Smooth muscle cell (in vitro differentiated cells): ENCODE measurements around the gene ANXA2. TPM values are rescaled to one million over a fixed set of nuclear protein-coding genes. Genes with fewer than 3 reads are reported as not detected.

ENCODE experiments used
- DNase-seq: peaks from one replicate; lab custom pipeline; 2025; ENCODE audit not compliant: unreplicated experiment; lab: John Stamatoyannopoulos, UW
- H2AFZ ChIP-seq: fragments of 200-600 bp; sonication (generic); 2 replicates; pipeline ENCODE4 v1.6.0; 2016; ENCODE audit warnings: antibody characterized with exemption, low read depth, mild to moderate bottlenecking
- H3F3A ChIP-seq: fragments of 200-600 bp; sonication (generic); 2 replicates; pipeline ENCODE4 v1.6.0; 2017; ENCODE audit warnings: antibody characterized with exemption, low read depth
- H3K27ac ChIP-seq: fragments of 200-600 bp; sonication (generic); 2 replicates; pipeline ENCODE4 v1.5.1; 2016; ENCODE audit warnings: low read depth, mild to moderate bottlenecking
- H3K27me3 ChIP-seq: fragments of 200-600 bp; sonication (generic); 2 replicates; pipeline ENCODE4 v1.6.1; 2016; ENCODE audit warnings: low read depth, mild to moderate bottlenecking
- H3K36me3 ChIP-seq: fragments of 200-600 bp; sonication (generic); 2 replicates; pipeline ENCODE4 v1.5.1; 2016; ENCODE audit warnings: low read depth
- H3K4me1 ChIP-seq: fragments of 200-600 bp; sonication (generic); 2 replicates; pipeline ENCODE4 v1.5.1; 2016; ENCODE audit warnings: low read depth
- H3K4me2 ChIP-seq: fragments of 200-600 bp; sonication (generic); 2 replicates; pipeline ENCODE4 v1.6.0; 2016; ENCODE audit warnings: mild to moderate bottlenecking
- H3K4me3 ChIP-seq: fragments of 200-600 bp; sonication (generic); 2 replicates; pipeline ENCODE4 v1.5.1; 2016; ENCODE audit warnings: mild to moderate bottlenecking
- H3K79me2 ChIP-seq: fragments of 200-600 bp; sonication (generic); 2 replicates; pipeline ENCODE4 v1.6.0; 2016; ENCODE audit warnings: low read depth, mild to moderate bottlenecking
- H3K9ac ChIP-seq: fragments of 200-600 bp; sonication (generic); 2 replicates; pipeline ENCODE4 v1.6.0; 2016; ENCODE audit warnings: low read depth
- H3K9me3 ChIP-seq: fragments of 200-600 bp; sonication (generic); replicated peaks from 2 replicates; pipeline ENCODE4 v1.5.1; 2016; ENCODE audit warnings: low read depth
- H4K20me1 ChIP-seq: fragments of 200-600 bp; sonication (generic); 2 replicates; pipeline ENCODE4 v1.6.0; 2016; ENCODE audit warnings: low read depth
- CTCF ChIP-seq: fragments of 200-600 bp; sonication (generic); IDR thresholded peaks from 2 replicates; pipeline ENCODE4 v1.5.1; 2017; ENCODE audit warnings: borderline replicate concordance, mild to moderate bottlenecking, antibody characterized with exemption; ENCODE audit not compliant: insufficient read depth, poor library complexity, severe bottlenecking
- WGBS: methylation state at CpG from one replicate; pipeline ENCODE4 v1.1.7; 2016; ENCODE audit warnings: low lambda C conversion rate; 5-methylcytosine and 5-hydroxymethylcytosine counted together
- polyA plus RNA-seq: library from polyadenylated mRNA; unstranded; fragments of >200 nt; fragmentation: Nextera tagmentation; extraction: Ambion mirVana; gene quantifications from 2 replicates; pipeline ENCODE4 v1.2.1, GENCODE V29; 2016
- small RNA-seq: library from RNA; depleted of rRNA; stranded (forward); fragments of <200 nt; gene quantifications from one replicate; pipeline ENCODE3, GENCODE V24; 2014
- total RNA-seq: library from RNA; depleted of rRNA; stranded (reverse); fragments of >200 nt; gene quantifications from 2 replicates; pipeline ENCODE4 v1.2.3, GENCODE V29; 2014

The ANXA2 gene
- total and polyA plus RNA-seq, 2 experiments from 2014 or later, result 2,477 to 2,665 TPM

- H3F3A ChIP-seq, result no peaks in the 10 kb centered on the region
- H3K4me2 ChIP-seq, result no peak overlapping the region
- no peak for TF ChIP-seq CTCF
- H3K9me3 ChIP-seq, result no peaks in the 10 kb centered on the region
- no peaks in the 10 kb centered on the region for H3K79me2 ChIP-seq
- no peak overlapping the region for H3K4me3 ChIP-seq
- WGBS, result 73% methylated on average over 3 of the region's 3 CpGs
- H3K27ac ChIP-seq, result no peak overlapping the region
- peaks cover 5% of the 10 kb centered on the region for H3K27me3 ChIP-seq
- H3K36me3 ChIP-seq, result no peaks in the 10 kb centered on the region
- no peaks in the 10 kb centered on the region for H4K20me1 ChIP-seq
- H3K4me1 ChIP-seq, result no peaks in the 10 kb centered on the region
- no peak overlapping the region for H2AFZ ChIP-seq
- H3K9ac ChIP-seq, result no peak overlapping the region
- no peak for DNase-seq
Observed at GRCh38 chr15:60307034-60307433, 90.8 kb downstream of the ANXA2 start.

GRCh38 chr15:60301024-60301423, 96.8 kb downstream of the ANXA2 start:
- 81% methylated on average over 1 of the region's 1 CpG for WGBS
- Histone ChIP-seq H3K27ac (no peak overlapping the region), H3K4me1 (peaks cover 4% of the 10 kb centered on the region), H3K79me2 (no peaks in the 10 kb centered on the region), H4K20me1 (no peaks in the 10 kb centered on the region), H3F3A (no peaks in the 10 kb centered on the region), H3K4me3 (no peak overlapping the region), H3K4me2 (no peak overlapping the region), H3K27me3 (no peaks in the 10 kb centered on the region), H3K9me3 (no peaks in the 10 kb centered on the region), H2AFZ (no peak overlapping the region), H3K36me3 (no peaks in the 10 kb centered on the region), H3K9ac (no peak overlapping the region)
- no peak for TF ChIP-seq CTCF
- no peak for DNase-seq

GRCh38 chr15:60299452-60300047, 98.2 kb downstream of the ANXA2 start:
- H3K36me3 ChIP-seq, result no peaks in the 10 kb centered on the region
- no peaks in the 10 kb centered on the region for H3F3A ChIP-seq
- no peak for DNase-seq
- no peaks in the 10 kb centered on the region for H4K20me1 ChIP-seq
- H3K4me2 ChIP-seq, result no peak overlapping the region
- no peaks in the 10 kb centered on the region for H3K9me3 ChIP-seq
- peaks cover 4% of the 10 kb centered on the region for H3K4me1 ChIP-seq
- 71% methylated on average over 18 of the region's 18 CpGs for WGBS
- no peaks in the 10 kb centered on the region for H3K79me2 ChIP-seq
- H3K9ac ChIP-seq, result no peak overlapping the region
- H3K4me3 ChIP-seq, result no peak overlapping the region
- TF ChIP-seq CTCF, result no peak
- no peaks in the 10 kb centered on the region for H3K27me3 ChIP-seq
- H3K27ac ChIP-seq, result no peak overlapping the region
- no peak overlapping the region for H2AFZ ChIP-seq

Small RNAs within 50 kb of the gene (small RNA-seq; reads per million reads assigned to genes)
- not detected for gene AC087385.3

Other genes starting within 250 kb of the ANXA2 start
- 17.3 and 30.7 TPM in 2 replicates for gene ICE2, start 81.2 kb upstream of the ANXA2 start, total RNA-seq
- gene ICE2, start 81.2 kb upstream of the ANXA2 start, polyA plus RNA-seq, result 15.2 and 19.5 TPM in 2 replicates